H9 (cell line): ENCODE data around the gene FAM241A. TPM values are rescaled to one million over a fixed set of nuclear protein-coding genes. Genes with fewer than 3 reads are reported as not detected.

Experiments
- DNase-seq: peaks from one replicate; pipeline ENCODE4 v3.0.0-alpha.2; 2017
- H2AFZ ChIP-seq: one replicate; pipeline ENCODE4 v1.6.1; 2013; ENCODE audit warnings: mild to moderate bottlenecking, low read length, control low read depth, moderate library complexity
- H2AK5ac ChIP-seq: 2 replicates; pipeline ENCODE4 v1.6.1; 2013; ENCODE audit warnings: low read length, control low read depth, mixed read lengths; ENCODE audit not compliant: insufficient read length
- H2BK120ac ChIP-seq: one replicate; pipeline ENCODE4 v1.6.1; 2013; ENCODE audit warnings: low read depth, mild to moderate bottlenecking, low read length, control low read depth, inconsistent platforms; ENCODE audit not compliant: poor library complexity, severe bottlenecking
- H2BK12ac ChIP-seq: 2 replicates; pipeline ENCODE4 v1.6.1; 2013; ENCODE audit warnings: low read length, control low read depth, mixed read lengths, low read depth; ENCODE audit not compliant: insufficient read length
- H2BK15ac ChIP-seq: 2 replicates; pipeline ENCODE4 v1.6.1; 2013; ENCODE audit warnings: low read depth, low read length, control low read depth
- H2BK20ac ChIP-seq: one replicate; pipeline ENCODE4 v1.6.1; 2013; ENCODE audit warnings: low read depth, mild to moderate bottlenecking, low read length, control low read depth, inconsistent platforms; ENCODE audit not compliant: poor library complexity, severe bottlenecking
- H2BK5ac ChIP-seq: 2 replicates; pipeline ENCODE4 v1.6.1; 2013; ENCODE audit warnings: low read length, control low read depth, mixed read lengths; ENCODE audit not compliant: insufficient read length
- H3K14ac ChIP-seq: 2 replicates; pipeline ENCODE4 v1.6.1; 2013; ENCODE audit warnings: low read length, control low read depth; ENCODE audit not compliant: insufficient read depth
- H3K18ac ChIP-seq: 2 replicates; pipeline ENCODE4 v1.6.1; 2013; ENCODE audit warnings: low read depth, mild to moderate bottlenecking, mixed read lengths, low read length, control low read depth; ENCODE audit not compliant: insufficient read length
- H3K23ac ChIP-seq: 2 replicates; pipeline ENCODE4 v1.6.1; 2013; ENCODE audit warnings: low read length, control low read depth, mixed read lengths, low read depth; ENCODE audit not compliant: insufficient read length
- H3K23me2 ChIP-seq: 2 replicates; pipeline ENCODE4 v1.6.1; 2013; ENCODE audit warnings: low read depth, mild to moderate bottlenecking, mixed read lengths, low read length, control low read depth; ENCODE audit not compliant: insufficient read length, poor library complexity, severe bottlenecking
- H3K27ac ChIP-seq: 2 replicates; pipeline ENCODE4 v1.5.1; 2013; ENCODE audit warnings: low read length, control low read depth, mixed read lengths, low read depth; ENCODE audit not compliant: insufficient read length
- H3K27me3 ChIP-seq: 2 replicates; pipeline ENCODE4 v1.6.1; 2013; ENCODE audit warnings: low read length, control low read depth, inconsistent platforms; ENCODE audit not compliant: insufficient read depth
- H3K4ac ChIP-seq: 2 replicates; pipeline ENCODE4 v1.6.1; 2013; ENCODE audit warnings: low read depth, mild to moderate bottlenecking, control low read depth, inconsistent platforms, low read length, moderate library complexity
- H3K4me1 ChIP-seq: 2 replicates; pipeline ENCODE4 v1.6.1; 2013; ENCODE audit warnings: low read length, control low read depth, inconsistent platforms; ENCODE audit not compliant: insufficient read depth
- H3K4me2 ChIP-seq: 2 replicates; pipeline ENCODE4 v1.6.1; 2013; ENCODE audit warnings: low read length, control low read depth, mixed read lengths; ENCODE audit not compliant: insufficient read length, insufficient read depth
- H3K56ac ChIP-seq: 2 replicates; pipeline ENCODE4 v1.6.1; 2013; ENCODE audit warnings: low read depth, mild to moderate bottlenecking, mixed read lengths, low read length, control low read depth; ENCODE audit not compliant: insufficient read length
- H3K79me1 ChIP-seq: 2 replicates; pipeline ENCODE4 v1.6.1; 2013; ENCODE audit warnings: low read depth, mild to moderate bottlenecking, moderate library complexity, low read length, control low read depth, inconsistent platforms; ENCODE audit not compliant: insufficient read depth, poor library complexity, severe bottlenecking
- H3K79me2 ChIP-seq: 2 replicates; pipeline ENCODE4 v1.6.1; 2013; ENCODE audit warnings: low read length, control low read depth, inconsistent platforms; ENCODE audit not compliant: insufficient read depth
- H3K9ac ChIP-seq: 2 replicates; pipeline ENCODE4 v1.6.1; 2013; ENCODE audit warnings: low read length, control low read depth, mixed read lengths; ENCODE audit not compliant: insufficient read length; ENCODE audit errors: extremely low read depth
- H3K9me3 ChIP-seq: one replicate; pipeline ENCODE4 v1.6.1; 2013; ENCODE audit warnings: low read depth, low read length, inconsistent platforms; ENCODE audit not compliant: control insufficient read depth
- H3T11ph ChIP-seq: one replicate; pipeline ENCODE4 v1.6.1; 2013; ENCODE audit warnings: mild to moderate bottlenecking, low read length, control low read depth, inconsistent platforms
- H4K20me1 ChIP-seq: one replicate; pipeline ENCODE4 v1.6.1; 2013; ENCODE audit not compliant: control insufficient read depth, insufficient read length, insufficient read depth
- H4K5ac ChIP-seq: 2 replicates; pipeline ENCODE4 v1.6.1; 2013; ENCODE audit warnings: low read depth, mild to moderate bottlenecking, mixed read lengths, low read length, control low read depth; ENCODE audit not compliant: insufficient read length
- H4K8ac ChIP-seq: replicated peaks from 2 replicates; pipeline ENCODE4 v1.6.1; 2013; ENCODE audit warnings: low read length, control low read depth, mixed read lengths, low read depth; ENCODE audit not compliant: insufficient read length
- H4K91ac ChIP-seq: 2 replicates; pipeline ENCODE4 v1.6.1; 2013; ENCODE audit warnings: low read depth, mild to moderate bottlenecking, moderate library complexity, mixed read lengths, low read length, control low read depth; ENCODE audit not compliant: insufficient read length
- H3K27ac Mint-ChIP-seq, 3 experiments: 2 replicates in 2 of 3; 3 replicates in 1 of 3; pipeline ENCODE4 v1.8.0; 2020 to 2021; ENCODE audit warnings: mixed read lengths in 3 of 3, mild to moderate bottlenecking in 1 of 3, moderate library complexity in 1 of 3
- H3K27me3 Mint-ChIP-seq: 2 replicates; pipeline ENCODE4 v1.8.0; 2021; ENCODE audit warnings: low read depth, mild to moderate bottlenecking, moderate library complexity, mixed read lengths
- H3K36me3 Mint-ChIP-seq, 3 experiments: 2 replicates in 2 of 3; 3 replicates in 1 of 3; pipeline ENCODE4 v1.8.0; 2020 to 2021; ENCODE audit warnings: low read depth in 3 of 3, mixed read lengths in 3 of 3; ENCODE audit not compliant: insufficient read depth in 1 of 3
- H3K4me1 Mint-ChIP-seq, 2 experiments: 2 replicates each; pipeline ENCODE4 v1.8.0; 2020; ENCODE audit warnings: mixed read lengths in 2 of 2
- H3K4me3 Mint-ChIP-seq, 2 experiments: 2 replicates in 1 of 2; 3 replicates in 1 of 2; pipeline ENCODE4 v1.8.0; 2020 to 2021; ENCODE audit warnings: mild to moderate bottlenecking in 2 of 2, mixed read lengths in 2 of 2, moderate library complexity in 1 of 2
- H3K9me3 Mint-ChIP-seq, 2 experiments: 2 replicates in 1 of 2; 3 replicates in 1 of 2; pipeline ENCODE4 v1.8.0; 2020; ENCODE audit warnings: mild to moderate bottlenecking in 2 of 2, mixed read lengths in 2 of 2, moderate library complexity in 1 of 2
- WGBS: extraction: QIAGEN DNeasy Blood & Tissue Kit; methylation state at CpG from one replicate; pipeline ENCODE4 v1.1.7; 2013; ENCODE audit warnings: missing lambda C conversion rate, low lambda C conversion rate, mixed read lengths; ENCODE audit not compliant: insufficient read length; ENCODE audit errors: extremely low coverage; 5-methylcytosine and 5-hydroxymethylcytosine counted together
- total RNA-seq: library from RNA; stranded (reverse); gene quantifications from 2 replicates; pipeline ENCODE4 v1.2.1, GENCODE V29; 2021
- TF ChIP-seq, protein P1 (sequence below): fragments of 200-600 bp; sonication (generic); conservative IDR thresholded peaks from 3 replicates; pipeline ENCODE4 v1.8.0; 2021; ENCODE audit warnings: antibody characterized with exemption, mild to moderate bottlenecking

The FAM241A gene
- total RNA-seq, 1 experiment from 2014 or later = 0.13 TPM

DNA sequence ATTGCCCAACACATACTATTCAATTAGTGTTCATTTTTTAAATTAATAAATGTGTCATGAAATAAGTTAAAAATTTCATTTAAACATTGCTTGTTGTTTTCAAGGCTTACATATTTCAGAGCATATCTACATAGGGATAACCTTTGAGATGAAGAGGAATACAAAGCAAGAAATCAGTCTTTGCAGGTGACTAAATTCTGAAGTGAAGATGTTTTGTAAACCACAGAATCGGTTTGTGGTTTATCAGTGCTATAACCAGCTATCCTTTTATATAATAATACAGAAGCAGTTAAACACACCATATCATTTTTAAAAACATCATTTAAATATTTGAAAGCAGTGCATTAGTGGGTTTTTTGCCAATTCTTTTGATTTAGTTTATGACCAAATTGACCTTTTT, 26.9 kb downstream of the FAM241A start:
- Histone ChIP-seq H3K79me1 (no peaks in the 10 kb centered on the region), H4K20me1 (no peaks in the 10 kb centered on the region), H2BK5ac (no peak overlapping the region), H2BK20ac (no peak overlapping the region), H3K14ac (no peak overlapping the region), H3K9ac (no peak overlapping the region), H2BK15ac (no peak overlapping the region), H3K18ac (no peak overlapping the region), H4K8ac (no peak overlapping the region), H3K56ac (no peak overlapping the region), H3K27ac (no peak overlapping the region), H3K4me2 (no peak overlapping the region), H3K9me3 (no peaks in the 10 kb centered on the region), H2BK120ac (no peak overlapping the region), H3K4ac (no peak overlapping the region), H3K79me2 (no peaks in the 10 kb centered on the region), H3K23ac (no peak overlapping the region), H3T11ph (no peak overlapping the region), H4K91ac (no peak overlapping the region), H2BK12ac (no peak overlapping the region), H3K27me3 (no peaks in the 10 kb centered on the region), H3K23me2 (no peaks in the 10 kb centered on the region), H2AFZ (no peak overlapping the region), H4K5ac (no peak overlapping the region), H3K4me1 (no peaks in the 10 kb centered on the region), H2AK5ac (no peak overlapping the region)
- TF ChIP-seq, protein P1, sequence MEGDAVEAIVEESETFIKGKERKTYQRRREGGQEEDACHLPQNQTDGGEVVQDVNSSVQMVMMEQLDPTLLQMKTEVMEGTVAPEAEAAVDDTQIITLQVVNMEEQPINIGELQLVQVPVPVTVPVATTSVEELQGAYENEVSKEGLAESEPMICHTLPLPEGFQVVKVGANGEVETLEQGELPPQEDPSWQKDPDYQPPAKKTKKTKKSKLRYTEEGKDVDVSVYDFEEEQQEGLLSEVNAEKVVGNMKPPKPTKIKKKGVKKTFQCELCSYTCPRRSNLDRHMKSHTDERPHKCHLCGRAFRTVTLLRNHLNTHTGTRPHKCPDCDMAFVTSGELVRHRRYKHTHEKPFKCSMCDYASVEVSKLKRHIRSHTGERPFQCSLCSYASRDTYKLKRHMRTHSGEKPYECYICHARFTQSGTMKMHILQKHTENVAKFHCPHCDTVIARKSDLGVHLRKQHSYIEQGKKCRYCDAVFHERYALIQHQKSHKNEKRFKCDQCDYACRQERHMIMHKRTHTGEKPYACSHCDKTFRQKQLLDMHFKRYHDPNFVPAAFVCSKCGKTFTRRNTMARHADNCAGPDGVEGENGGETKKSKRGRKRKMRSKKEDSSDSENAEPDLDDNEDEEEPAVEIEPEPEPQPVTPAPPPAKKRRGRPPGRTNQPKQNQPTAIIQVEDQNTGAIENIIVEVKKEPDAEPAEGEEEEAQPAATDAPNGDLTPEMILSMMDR = no peak
- Mint-ChIP-seq H3K36me3 (no peaks in the 10 kb centered on the region), H3K27me3 (no peaks in the 10 kb centered on the region), H3K9me3 (no peaks in the 10 kb centered on the region), H3K27ac (no peak overlapping the region), H3K4me1 (no peaks in the 10 kb centered on the region), H3K4me3 (no peak overlapping the region)
- no peak for DNase-seq
- no CpG with 5 or more reads among the region's 1 CpG for WGBS
